T-helper 1 cell (primary cell): Measurements from ENCODE around the gene DENND2D.
A peak's percentile ranks its signal among the peaks of the same experiment; 100 is the strongest.

ENCODE experiments used
- DNase-seq, 5 donors: peaks; one replicate each; pipeline ENCODE4 v3.0.0-alpha.2; 2012 to 2020
- total RNA-seq, 4 donors: gene quantifications; one replicate each; lab custom pipeline; 2026; lab: John Stamatoyannopoulos, UW

The DENND2D gene
- total RNA-seq: 122 to 330 (median 241) reads per million in 4 donors

- DNase-seq: peak in 3 of 5 donors; percentile 26 to 83 (median 33)
These were observed at the start of gene DENND2D for GRCh38 chr1:111199881-111200801. DENND2D (minus strand) TSS chr1:111200646; CDS start chr1:111200459, 187 bp downstream.

GRCh38 chr1:111249960-111250359 is 49.5 kb upstream of the DENND2D start:
- no peak for DNase-seq

GRCh38 chr1:111247125-111247838 is 46.8 kb upstream of the DENND2D start:
- no peak for DNase-seq

GRCh38 chr1:111242805-111243523 is 42.5 kb upstream of the DENND2D start:
- DNase-seq: no peak

GRCh38 chr1:111241797-111242196 is 41.4 kb upstream of the DENND2D start:
- no peak for DNase-seq

GRCh38 chr1:111238056-111238795 is 37.8 kb upstream of the DENND2D start:
- no peak for DNase-seq

- DNase-seq: no peak
These were observed 36.4 kb upstream of the DENND2D start for GRCh38 chr1:111236806-111237205.

- DNase-seq: no peak
These were observed 35.9 kb upstream of the DENND2D start for GRCh38 chr1:111236379-111236778.

GRCh38 chr1:111234866-111235265 is 34.4 kb upstream of the DENND2D start:
- DNase-seq: no peak

GRCh38 chr1:111234258-111234657 is 33.8 kb upstream of the DENND2D start:
- DNase-seq: no peak

- DNase-seq: no peak
These were observed 31.7 kb upstream of the DENND2D start for GRCh38 chr1:111232134-111232533.

- no peak for DNase-seq
These were observed 28.3 kb upstream of the DENND2D start for GRCh38 chr1:111228748-111229126.

GRCh38 chr1:111227851-111228747 is 27.7 kb upstream of the DENND2D start:
- DNase-seq: no peak

GRCh38 chr1:111227434-111227833 is 27.0 kb upstream of the DENND2D start, which contains the start of gene CHI3L2:
CHI3L2 (plus strand) TSS chr1:111227713; CDS start chr1:111227730, 17 bp downstream.
- no peak for DNase-seq

- DNase-seq: peak in 1 of 5 donors; percentile 48
These were observed 25.4 kb upstream of the DENND2D start for GRCh38 chr1:111225717-111226400.

- DNase-seq: no peak
These were observed 24.6 kb upstream of the DENND2D start for GRCh38 chr1:111225091-111225490.

GRCh38 chr1:111223126-111223685 is 22.8 kb upstream of the DENND2D start:
- DNase-seq: no peak

GRCh38 chr1:111222308-111223125 is 22.1 kb upstream of the DENND2D start:
- DNase-seq: peak; percentile 57 to 72 (median 62)

- DNase-seq: peak in 1 of 5 donors; percentile 83
These were observed 21.3 kb upstream of the DENND2D start for GRCh38 chr1:111221633-111222291.
